ENCODE results near the gene NRIP3.

- TF ChIP-seq CTCF (IDR thresholded peaks at IDR 0.05) (no peak), POLR2A (IDR thresholded peaks at IDR 0.05) (no peak)
Observed at GRCh38 chr11:8933931-8934330, 69.9 kb downstream of the NRIP3 start.
